Measurements from ENCODE around the gene ZNF487.

GRCh38 chr10:43419997-43420368 is 16.9 kb upstream of the ZNF487 start:
- TF ChIP-seq, protein P1, sequence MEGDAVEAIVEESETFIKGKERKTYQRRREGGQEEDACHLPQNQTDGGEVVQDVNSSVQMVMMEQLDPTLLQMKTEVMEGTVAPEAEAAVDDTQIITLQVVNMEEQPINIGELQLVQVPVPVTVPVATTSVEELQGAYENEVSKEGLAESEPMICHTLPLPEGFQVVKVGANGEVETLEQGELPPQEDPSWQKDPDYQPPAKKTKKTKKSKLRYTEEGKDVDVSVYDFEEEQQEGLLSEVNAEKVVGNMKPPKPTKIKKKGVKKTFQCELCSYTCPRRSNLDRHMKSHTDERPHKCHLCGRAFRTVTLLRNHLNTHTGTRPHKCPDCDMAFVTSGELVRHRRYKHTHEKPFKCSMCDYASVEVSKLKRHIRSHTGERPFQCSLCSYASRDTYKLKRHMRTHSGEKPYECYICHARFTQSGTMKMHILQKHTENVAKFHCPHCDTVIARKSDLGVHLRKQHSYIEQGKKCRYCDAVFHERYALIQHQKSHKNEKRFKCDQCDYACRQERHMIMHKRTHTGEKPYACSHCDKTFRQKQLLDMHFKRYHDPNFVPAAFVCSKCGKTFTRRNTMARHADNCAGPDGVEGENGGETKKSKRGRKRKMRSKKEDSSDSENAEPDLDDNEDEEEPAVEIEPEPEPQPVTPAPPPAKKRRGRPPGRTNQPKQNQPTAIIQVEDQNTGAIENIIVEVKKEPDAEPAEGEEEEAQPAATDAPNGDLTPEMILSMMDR (IDR thresholded peaks at IDR 0.05): no peak
- TF ChIP-seq POLR2AphosphoS5 (IDR thresholded peaks at IDR 0.05): no peak
